Type B pancreatic cell (in vitro differentiated cells): ENCODE data around the gene RIMBP2. TPM values are rescaled to one million over a fixed set of nuclear protein-coding genes. Genes with fewer than 3 reads are reported as not detected.

ENCODE experiments used
- DNase-seq: peaks from one replicate; pipeline ENCODE4 v3.0.0; 2021; ENCODE audit warnings: mixed read lengths; ENCODE audit not compliant: unreplicated experiment; ENCODE audit errors: extremely low spot score
- H3K27ac Mint-ChIP-seq: 2 replicates; pipeline ENCODE4 v1.8.0; 2021; ENCODE audit warnings: mild to moderate bottlenecking, mixed read lengths
- H3K27me3 Mint-ChIP-seq: 2 replicates; pipeline ENCODE4 v1.8.0; 2021; ENCODE audit warnings: mixed read lengths
- H3K36me3 Mint-ChIP-seq: 2 replicates; pipeline ENCODE4 v1.8.0; 2021; ENCODE audit warnings: mixed read lengths
- H3K4me1 Mint-ChIP-seq: one replicate; pipeline ENCODE4 v1.8.0; 2021; ENCODE audit warnings: mixed read lengths; ENCODE audit not compliant: unreplicated experiment
- H3K4me3 Mint-ChIP-seq: 2 replicates; pipeline ENCODE4 v1.8.0; 2021; ENCODE audit warnings: mild to moderate bottlenecking, mixed read lengths
- H3K9me3 Mint-ChIP-seq: 2 replicates; pipeline ENCODE4 v1.8.0; 2021; ENCODE audit warnings: mixed read lengths
- total RNA-seq: library from RNA; stranded (reverse); gene quantifications from 2 replicates; pipeline ENCODE4 v1.2.1, GENCODE V29; 2021; ENCODE audit warnings: low replicate concordance
- TF ChIP-seq, protein P1 (sequence below): fragments of 200-600 bp; sonication (generic); conservative IDR thresholded peaks from 2 replicates; pipeline ENCODE4 v1.5.0; 2021; ENCODE audit warnings: antibody characterized with exemption, mild to moderate bottlenecking

RIMBP2 gene
- total RNA-seq, 1 donor from 2014 or later, result 23.7 TPM

DNA sequence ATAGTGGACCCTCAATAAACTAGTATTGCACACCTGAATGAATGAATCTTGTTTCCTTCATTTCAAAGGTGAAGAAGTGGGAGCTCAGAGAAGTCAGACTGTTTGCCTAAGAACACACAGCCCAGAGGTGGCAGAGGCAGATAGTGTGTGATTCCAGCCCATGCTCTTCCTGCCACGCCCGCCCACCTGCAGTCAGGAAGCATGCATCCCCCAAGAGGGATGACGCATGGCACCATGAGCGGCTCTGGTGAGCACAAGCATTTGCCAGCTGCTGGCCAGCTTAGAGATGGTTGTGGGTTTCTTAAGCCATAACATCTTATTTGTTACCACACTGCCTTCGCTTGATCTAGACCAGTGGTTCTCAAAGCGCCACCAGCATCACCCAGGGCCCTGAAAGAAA, 133.8 kb downstream of the RIMBP2 start:
- H3K27me3 Mint-ChIP-seq, result peaks cover 3% of the 10 kb centered on the region
- no peaks in the 10 kb centered on the region for H3K4me1 Mint-ChIP-seq
- no peaks in the 10 kb centered on the region for H3K9me3 Mint-ChIP-seq
- no peak for DNase-seq
- TF ChIP-seq, protein P1, sequence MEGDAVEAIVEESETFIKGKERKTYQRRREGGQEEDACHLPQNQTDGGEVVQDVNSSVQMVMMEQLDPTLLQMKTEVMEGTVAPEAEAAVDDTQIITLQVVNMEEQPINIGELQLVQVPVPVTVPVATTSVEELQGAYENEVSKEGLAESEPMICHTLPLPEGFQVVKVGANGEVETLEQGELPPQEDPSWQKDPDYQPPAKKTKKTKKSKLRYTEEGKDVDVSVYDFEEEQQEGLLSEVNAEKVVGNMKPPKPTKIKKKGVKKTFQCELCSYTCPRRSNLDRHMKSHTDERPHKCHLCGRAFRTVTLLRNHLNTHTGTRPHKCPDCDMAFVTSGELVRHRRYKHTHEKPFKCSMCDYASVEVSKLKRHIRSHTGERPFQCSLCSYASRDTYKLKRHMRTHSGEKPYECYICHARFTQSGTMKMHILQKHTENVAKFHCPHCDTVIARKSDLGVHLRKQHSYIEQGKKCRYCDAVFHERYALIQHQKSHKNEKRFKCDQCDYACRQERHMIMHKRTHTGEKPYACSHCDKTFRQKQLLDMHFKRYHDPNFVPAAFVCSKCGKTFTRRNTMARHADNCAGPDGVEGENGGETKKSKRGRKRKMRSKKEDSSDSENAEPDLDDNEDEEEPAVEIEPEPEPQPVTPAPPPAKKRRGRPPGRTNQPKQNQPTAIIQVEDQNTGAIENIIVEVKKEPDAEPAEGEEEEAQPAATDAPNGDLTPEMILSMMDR, result no peak
- H3K4me3 Mint-ChIP-seq, result no peak overlapping the region
- no peak overlapping the region for H3K27ac Mint-ChIP-seq
- no peaks in the 10 kb centered on the region for H3K36me3 Mint-ChIP-seq

DNA sequence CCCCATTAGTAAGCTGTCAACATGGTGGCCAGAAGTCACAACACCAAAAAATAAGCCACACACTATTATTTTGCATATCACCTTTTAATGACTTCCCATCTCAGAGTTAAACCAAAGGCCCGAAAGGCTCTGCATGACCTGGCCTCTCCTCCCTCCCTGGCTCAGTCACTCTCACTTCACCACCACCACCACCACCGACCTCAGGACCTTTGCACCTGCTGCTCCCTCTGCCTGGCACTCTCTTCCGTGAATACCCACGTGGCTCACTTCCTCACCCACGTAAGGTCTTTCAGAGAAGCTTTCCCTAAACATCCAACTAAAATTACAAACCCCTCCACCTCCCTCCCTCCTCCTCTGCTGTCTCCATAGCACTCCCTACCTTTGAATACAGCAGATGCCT, 134.3 kb downstream of the RIMBP2 start:
- H3K27me3 Mint-ChIP-seq, result peaks cover 3% of the 10 kb centered on the region
- no peak overlapping the region for H3K27ac Mint-ChIP-seq
- no peak overlapping the region for H3K4me3 Mint-ChIP-seq
- DNase-seq, result no peak
- no peaks in the 10 kb centered on the region for H3K9me3 Mint-ChIP-seq
- H3K36me3 Mint-ChIP-seq, result no peaks in the 10 kb centered on the region
- no peaks in the 10 kb centered on the region for H3K4me1 Mint-ChIP-seq
- TF ChIP-seq, protein P1, result no peak

DNA sequence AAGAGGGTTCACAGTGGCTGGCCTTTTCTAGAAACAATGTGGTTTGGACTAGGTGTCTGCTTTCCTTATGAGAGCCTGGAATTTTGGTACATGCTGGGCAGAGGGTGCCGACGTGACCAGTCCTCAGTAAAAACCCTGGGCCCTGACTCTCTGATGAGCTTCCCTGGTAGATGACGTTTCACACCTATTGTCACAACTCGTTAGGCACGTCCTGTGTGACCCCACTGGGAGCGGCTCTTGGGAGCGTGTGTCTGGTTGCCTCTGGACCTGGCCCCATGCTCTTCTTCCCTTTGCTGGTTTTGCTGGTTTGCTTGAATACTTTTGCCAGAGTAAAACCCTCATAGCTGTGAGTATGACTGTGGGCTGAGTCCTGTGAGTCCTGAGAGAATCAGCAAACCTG, 136.9 kb downstream of the RIMBP2 start:
- no peak overlapping the region for H3K4me3 Mint-ChIP-seq
- H3K36me3 Mint-ChIP-seq, result no peaks in the 10 kb centered on the region
- no peaks in the 10 kb centered on the region for H3K9me3 Mint-ChIP-seq
- TF ChIP-seq, protein P1, result no peak
- no peaks in the 10 kb centered on the region for H3K27me3 Mint-ChIP-seq
- no peak overlapping the region for H3K27ac Mint-ChIP-seq
- no peaks in the 10 kb centered on the region for H3K4me1 Mint-ChIP-seq
- no peak for DNase-seq

DNA sequence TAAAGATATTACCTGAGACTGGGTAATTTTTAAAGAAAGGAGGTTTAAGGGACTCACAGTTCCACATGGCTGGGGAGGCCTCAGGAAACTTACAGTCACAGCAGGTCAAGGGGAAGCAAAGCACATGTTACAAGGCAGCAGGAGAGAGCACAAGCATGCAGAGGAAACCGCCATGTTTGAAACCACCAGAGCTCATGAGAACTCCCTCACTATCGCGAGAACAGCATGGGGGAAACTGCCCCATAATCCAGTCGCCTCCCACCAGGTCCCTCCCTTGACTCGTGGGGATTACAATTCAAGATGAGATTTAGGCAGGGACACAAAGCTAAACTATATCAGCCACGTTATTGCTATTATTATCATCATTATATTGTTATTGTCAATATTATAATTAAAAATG, 138.7 kb downstream of the RIMBP2 start:
- Mint-ChIP-seq H3K9me3 (no peaks in the 10 kb centered on the region), H3K4me3 (no peak overlapping the region), H3K27ac (no peak overlapping the region), H3K36me3 (no peaks in the 10 kb centered on the region), H3K4me1 (no peaks in the 10 kb centered on the region), H3K27me3 (no peaks in the 10 kb centered on the region)
- DNase-seq, result no peak
- TF ChIP-seq, protein P1, result no peak

DNA sequence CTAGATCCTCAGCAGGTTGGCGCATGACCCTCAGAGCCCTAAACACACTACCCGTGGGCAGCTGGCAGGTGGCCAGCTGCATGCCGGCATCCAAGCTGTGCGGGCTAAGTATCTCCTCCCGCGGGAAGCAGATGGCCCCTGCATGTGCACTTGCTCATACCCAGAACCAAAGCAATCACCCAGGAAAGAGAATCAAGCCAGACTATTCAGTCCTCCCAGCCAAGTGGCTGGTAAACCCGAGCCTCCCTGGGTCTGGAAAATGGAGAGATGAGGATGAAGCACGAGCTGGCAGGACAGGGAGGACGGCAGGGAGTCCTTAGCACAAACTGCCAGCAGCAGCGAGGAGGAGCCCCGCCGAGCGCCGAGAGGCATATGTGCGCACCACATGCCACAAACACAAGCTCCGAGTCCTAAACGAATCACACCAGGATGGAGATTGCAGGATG, 139.7 kb downstream of the RIMBP2 start:
- DNase-seq, result no peak

More for the DNA sequence above, 139.7 kb downstream of the RIMBP2 start:
- H3K9me3 Mint-ChIP-seq, result no peaks in the 10 kb centered on the region
- H3K36me3 Mint-ChIP-seq, result no peaks in the 10 kb centered on the region
- H3K4me1 Mint-ChIP-seq, result no peaks in the 10 kb centered on the region
- no peaks in the 10 kb centered on the region for H3K27me3 Mint-ChIP-seq
- H3K27ac Mint-ChIP-seq, result no peak overlapping the region
- TF ChIP-seq, protein P1, result no peak
- H3K4me3 Mint-ChIP-seq, result no peak overlapping the region
